Chondrocyte (in vitro differentiated cells): Measurements from ENCODE around the gene METTL16. TPM values are rescaled to one million over a fixed set of nuclear protein-coding genes. Genes with fewer than 3 reads are reported as not detected.
"Not testable (repeated sequence)": the region's sequence is repeated elsewhere in the genome, so short reads cannot be mapped to it uniquely, and the experiment has no call there.

Source experiments
- DNase-seq: peaks from one replicate; pipeline ENCODE4 v3.0.0; 2021; ENCODE audit warnings: mixed read lengths, low spot score
- H3K27ac Mint-ChIP-seq: one replicate; pipeline ENCODE4 v1.8.0; 2021; ENCODE audit warnings: mild to moderate bottlenecking, moderate library complexity, mixed read lengths; ENCODE audit not compliant: unreplicated experiment
- H3K27me3 Mint-ChIP-seq: 2 replicates; pipeline ENCODE4 v1.8.0; 2021; ENCODE audit warnings: low read depth, mixed read lengths
- H3K36me3 Mint-ChIP-seq: 2 replicates; pipeline ENCODE4 v1.8.0; 2021; ENCODE audit warnings: low read depth, mixed read lengths
- H3K4me1 Mint-ChIP-seq: 2 replicates; pipeline ENCODE4 v1.8.0; 2021; ENCODE audit warnings: low read depth, mild to moderate bottlenecking, mixed read lengths
- H3K4me3 Mint-ChIP-seq: one replicate; pipeline ENCODE4 v1.8.0; 2021; ENCODE audit warnings: mild to moderate bottlenecking, moderate library complexity, mixed read lengths; ENCODE audit not compliant: unreplicated experiment
- H3K9me3 Mint-ChIP-seq: 2 replicates; pipeline ENCODE4 v1.8.0; 2021; ENCODE audit warnings: low read depth, mixed read lengths
- total RNA-seq: library from RNA; stranded (reverse); gene quantifications from 3 replicates; pipeline ENCODE4 v1.2.1, GENCODE V29; 2021
- TF ChIP-seq, protein P1 (sequence below): fragments of 200-600 bp; sonication (generic); IDR thresholded peaks from 2 replicates; pipeline ENCODE4 v1.5.0; 2021; ENCODE audit warnings: antibody characterized with exemption, mild to moderate bottlenecking, moderate library complexity

METTL16 gene
- total RNA-seq, 1 donor from 2014 or later, result 21.2 TPM

DNA sequence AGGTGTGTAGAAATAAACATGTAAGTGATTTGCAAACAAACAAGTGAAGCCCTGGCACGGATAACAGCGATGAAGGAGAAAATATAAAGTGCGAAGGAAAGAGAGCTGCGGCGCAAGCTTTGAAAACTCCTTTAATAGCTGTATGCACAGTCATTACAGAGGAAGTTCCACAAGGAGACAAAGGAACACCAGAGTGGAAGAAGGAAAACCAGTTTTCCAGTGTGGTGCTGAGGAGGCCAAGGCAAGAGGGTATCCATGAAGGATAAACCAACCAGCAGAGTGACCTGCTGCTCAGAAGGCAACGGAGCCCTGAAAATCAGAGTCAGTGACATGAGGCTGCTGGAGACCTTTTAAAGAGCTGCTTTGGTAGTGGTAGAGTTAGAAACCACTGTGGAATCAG, 24.4 kb downstream of the METTL16 start:
- no peaks in the 10 kb centered on the region for H3K36me3 Mint-ChIP-seq
- H3K4me3 Mint-ChIP-seq, result no peak overlapping the region
- DNase-seq, result no peak
- H3K9me3 Mint-ChIP-seq, result no peaks in the 10 kb centered on the region
- H3K27me3 Mint-ChIP-seq, result no peaks in the 10 kb centered on the region
- H3K4me1 Mint-ChIP-seq, result peaks cover 24% of the 10 kb centered on the region
- TF ChIP-seq, protein P1, sequence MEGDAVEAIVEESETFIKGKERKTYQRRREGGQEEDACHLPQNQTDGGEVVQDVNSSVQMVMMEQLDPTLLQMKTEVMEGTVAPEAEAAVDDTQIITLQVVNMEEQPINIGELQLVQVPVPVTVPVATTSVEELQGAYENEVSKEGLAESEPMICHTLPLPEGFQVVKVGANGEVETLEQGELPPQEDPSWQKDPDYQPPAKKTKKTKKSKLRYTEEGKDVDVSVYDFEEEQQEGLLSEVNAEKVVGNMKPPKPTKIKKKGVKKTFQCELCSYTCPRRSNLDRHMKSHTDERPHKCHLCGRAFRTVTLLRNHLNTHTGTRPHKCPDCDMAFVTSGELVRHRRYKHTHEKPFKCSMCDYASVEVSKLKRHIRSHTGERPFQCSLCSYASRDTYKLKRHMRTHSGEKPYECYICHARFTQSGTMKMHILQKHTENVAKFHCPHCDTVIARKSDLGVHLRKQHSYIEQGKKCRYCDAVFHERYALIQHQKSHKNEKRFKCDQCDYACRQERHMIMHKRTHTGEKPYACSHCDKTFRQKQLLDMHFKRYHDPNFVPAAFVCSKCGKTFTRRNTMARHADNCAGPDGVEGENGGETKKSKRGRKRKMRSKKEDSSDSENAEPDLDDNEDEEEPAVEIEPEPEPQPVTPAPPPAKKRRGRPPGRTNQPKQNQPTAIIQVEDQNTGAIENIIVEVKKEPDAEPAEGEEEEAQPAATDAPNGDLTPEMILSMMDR, result no peak
- H3K27ac Mint-ChIP-seq, result peak overlapping the region; percentile 22

DNA sequence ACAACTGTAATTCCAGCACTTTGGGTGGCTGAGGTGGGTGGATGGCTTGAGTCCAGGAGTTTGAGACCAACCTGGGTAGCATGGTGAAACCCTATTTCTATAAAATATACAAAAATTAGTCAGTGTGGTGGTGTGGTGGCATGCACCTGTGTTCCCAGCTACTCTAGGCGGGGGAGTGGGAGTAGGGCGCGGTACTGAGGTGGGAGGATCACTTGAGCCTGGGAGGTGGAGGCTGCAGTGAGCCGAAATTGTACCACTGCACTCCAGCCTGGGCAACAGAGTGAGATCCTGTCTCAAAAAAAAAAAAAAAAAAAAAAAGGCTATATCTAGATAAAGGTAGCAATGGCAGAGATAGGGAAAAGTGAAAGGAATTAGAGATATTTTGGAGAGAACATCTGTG, 25.0 kb downstream of the METTL16 start:
- DNase-seq, H3K36me3 Mint-ChIP-seq, H3K9me3 Mint-ChIP-seq, H3K27ac Mint-ChIP-seq, H3K4me3 Mint-ChIP-seq, H3K27me3 Mint-ChIP-seq: not testable (repeated sequence)
- peaks cover 22% of the 10 kb centered on the region for H3K4me1 Mint-ChIP-seq

DNA sequence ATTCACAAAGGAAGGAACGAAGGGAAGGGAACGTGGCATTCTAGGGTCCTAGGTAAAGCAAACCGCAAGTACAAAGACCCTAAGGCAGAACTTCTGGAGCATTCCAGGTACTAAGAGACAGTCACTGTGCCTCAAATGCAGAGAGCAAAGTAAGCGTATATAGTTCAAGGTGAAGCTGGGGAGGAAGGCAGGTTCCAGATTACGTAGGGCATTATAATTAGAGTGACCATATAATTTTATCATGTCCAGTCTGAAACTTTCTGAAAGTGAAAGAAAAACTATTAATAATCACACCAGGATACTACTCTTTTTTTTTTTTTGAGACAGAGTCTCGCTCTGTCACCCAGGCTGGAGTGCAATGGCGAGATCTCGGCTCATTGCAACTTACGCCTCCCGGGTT, 25.7 kb downstream of the METTL16 start:
- Mint-ChIP-seq H3K9me3 (no peaks in the 10 kb centered on the region), H3K36me3 (no peaks in the 10 kb centered on the region), H3K27me3 (no peaks in the 10 kb centered on the region), H3K27ac (peak overlapping the region; percentile 65), H3K4me3 (no peak overlapping the region), H3K4me1 (peaks cover 16% of the 10 kb centered on the region)
- DNase-seq, result no peak
- TF ChIP-seq, protein P1, result no peak

DNA sequence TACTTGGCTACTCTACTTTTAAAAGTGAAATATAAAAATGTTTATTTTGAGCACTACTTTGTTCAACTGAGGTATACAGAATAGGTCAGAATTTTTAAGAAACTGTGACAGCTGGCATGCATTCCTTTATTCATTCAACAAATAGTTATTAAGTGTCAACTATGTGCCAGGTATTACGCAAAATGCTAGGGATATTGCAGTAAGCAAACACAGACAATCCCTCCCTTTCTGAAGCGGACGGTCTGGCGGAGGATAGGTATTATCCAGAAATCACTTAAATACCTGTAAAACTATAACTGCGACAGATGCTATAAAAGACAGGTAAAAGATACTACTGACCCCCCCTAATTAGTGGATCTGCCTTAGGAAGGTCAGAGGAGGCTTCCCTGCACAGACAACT, 26.1 kb downstream of the METTL16 start:
- peaks cover 13% of the 10 kb centered on the region for H3K4me1 Mint-ChIP-seq
- H3K4me3 Mint-ChIP-seq, result no peak overlapping the region
- TF ChIP-seq, protein P1, result no peak
- no peaks in the 10 kb centered on the region for H3K27me3 Mint-ChIP-seq
- H3K27ac Mint-ChIP-seq, result no peak overlapping the region
- H3K36me3 Mint-ChIP-seq, result no peaks in the 10 kb centered on the region
- H3K9me3 Mint-ChIP-seq, result no peaks in the 10 kb centered on the region
- DNase-seq, result no peak

DNA sequence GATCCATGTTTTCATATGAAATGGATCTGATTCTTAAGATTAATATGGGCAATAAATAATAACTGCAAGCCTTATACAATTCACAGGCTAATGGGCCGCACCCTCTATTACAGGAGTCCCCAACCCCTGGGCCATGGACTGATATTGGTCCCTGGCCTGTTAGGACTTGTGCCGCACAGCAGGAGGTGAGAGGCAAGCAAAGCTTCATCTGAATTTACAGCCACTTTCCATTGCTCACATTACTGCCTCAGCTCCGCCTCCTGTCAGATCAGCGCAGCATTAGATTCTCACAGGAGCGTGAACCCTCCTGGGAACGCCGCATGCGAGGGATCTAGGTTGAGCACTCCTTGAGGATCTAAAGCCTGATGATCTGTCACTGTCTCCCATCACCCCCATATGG, 26.8 kb downstream of the METTL16 start:
- no peaks in the 10 kb centered on the region for H3K9me3 Mint-ChIP-seq
- H3K4me3 Mint-ChIP-seq, result no peak overlapping the region
- H3K27me3 Mint-ChIP-seq, result no peaks in the 10 kb centered on the region
- H3K36me3 Mint-ChIP-seq, result no peaks in the 10 kb centered on the region
- TF ChIP-seq, protein P1, result no peak
- peaks cover 13% of the 10 kb centered on the region for H3K4me1 Mint-ChIP-seq
- H3K27ac Mint-ChIP-seq, result no peak overlapping the region
- no peak for DNase-seq

DNA sequence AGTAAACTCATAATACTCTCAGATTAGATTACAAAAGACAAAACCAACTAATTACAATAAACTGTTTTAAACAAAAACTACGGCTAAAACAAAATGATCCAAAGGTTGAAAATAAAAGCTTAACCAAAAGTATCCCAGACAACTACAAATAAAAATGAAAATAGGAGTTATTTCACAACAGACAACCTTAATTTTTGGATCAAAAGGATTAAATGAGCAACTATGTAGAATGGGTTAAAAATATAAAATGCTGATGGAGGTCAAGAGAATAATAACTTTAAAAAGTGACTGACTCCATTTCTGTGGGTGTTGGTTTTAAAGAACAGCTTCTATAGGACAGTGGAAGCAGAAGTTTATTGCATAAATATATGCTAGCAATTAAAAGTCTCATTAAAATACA, 28.6 kb downstream of the METTL16 start:
- no peaks in the 10 kb centered on the region for H3K27me3 Mint-ChIP-seq
- DNase-seq, result no peak
- no peaks in the 10 kb centered on the region for H3K9me3 Mint-ChIP-seq
- peaks cover under 1% of the 10 kb centered on the region for H3K36me3 Mint-ChIP-seq
- H3K27ac Mint-ChIP-seq, result no peak overlapping the region
- TF ChIP-seq, protein P1, result no peak
- no peak overlapping the region for H3K4me3 Mint-ChIP-seq
- H3K4me1 Mint-ChIP-seq, result peaks cover 13% of the 10 kb centered on the region
